K562 (cell line): ENCODE results near the gene VWA8. TPM values are rescaled to one million over a fixed set of nuclear protein-coding genes. Genes with fewer than 3 reads are reported as not detected.
A peak's percentile ranks its signal among the peaks of the same experiment; 100 is the strongest.

Experiments
- ATAC-seq: fragments of 200-7000 bp; cut with Tn5 transposase; 3 replicates; pipeline ENCODE4 v1.9.1; 2020; ENCODE audit warnings: moderate library complexity
- BruUV-seq: library from RNA; stranded (reverse); fragments of 400-500 nt; replicated peaks from 2 replicates; lab custom pipeline; 2021; lab: Mats Ljungman, UMichigan
- CTCF ChIA-PET: fragments of 300-600 bp; formaldehyde crosslinking; extraction: SDS; loops from one replicate; lab custom pipeline; 2021; ENCODE audit warnings: low intra/inter-chr PET ratio; lab: Yijun Ruan, JAX
- POLR2A ChIA-PET: fragments of 300-600, 350-650 bp; sonication (Branson Sonifier 250); formaldehyde crosslinking; extraction: SDS; loops from one replicate; lab custom pipeline; 2021; ENCODE audit warnings: antibody characterized with exemption, inconsistent platforms; lab: Yijun Ruan, JAX
- DNase-seq, 4 experiments: peaks; one replicate each; pipeline versions ENCODE4 v3.0.0 to v3.0.0-alpha.2; 2011 to 2018; ENCODE audit warnings: low spot score in 3 of 4, mixed read lengths in 3 of 4; ENCODE audit errors: extremely low read depth in 1 of 4
- FAIRE-seq: peaks from 2 replicates; lab custom pipeline; 2011; peaks lifted over from hg19 to GRCh38; lab: Jason Lieb, UNC
- H2AFZ ChIP-seq: 2 replicates; pipeline ENCODE4 v1.6.0; 2011; ENCODE audit warnings: low read depth, low read length, control low read depth, inconsistent platforms
- H3K27ac ChIP-seq: fragments of 200-600 bp; 3 replicates; pipeline ENCODE4 v1.8.0; 2011; ENCODE audit warnings: low read depth, mild to moderate bottlenecking, control low read depth, inconsistent platforms, low read length, moderate library complexity, mixed read lengths; ENCODE audit errors: extremely low read depth
- H3K27me3 ChIP-seq, 2 experiments: fragments of 300-600 bp in 1 of 2; 2 replicates in 1 of 2; 3 replicates in 1 of 2; pipeline versions ENCODE4 v1.6.0 to v1.8.0; 2011; ENCODE audit warnings: inconsistent platforms in 2 of 2, low read length in 2 of 2, mild to moderate bottlenecking in 1 of 2, mixed read lengths in 1 of 2, moderate library complexity in 1 of 2; ENCODE audit not compliant: control insufficient read depth in 2 of 2, insufficient read depth in 2 of 2
- H3K36me3 ChIP-seq: fragments of 300-600 bp; 3 replicates; pipeline ENCODE4 v1.8.0; 2011; ENCODE audit warnings: mild to moderate bottlenecking, low read length, inconsistent platforms; ENCODE audit not compliant: control insufficient read depth, insufficient read depth
- H3K4me1 ChIP-seq, 2 experiments: fragments of 200-600 bp in 1 of 2; replicated peaks in 1 of 2; 2 replicates in 1 of 2; 3 replicates in 1 of 2; pipeline versions ENCODE4 v1.5.1 to v1.8.0; 2011; ENCODE audit warnings: inconsistent platforms in 2 of 2, low read length in 2 of 2, mild to moderate bottlenecking in 1 of 2, mixed read lengths in 1 of 2, moderate library complexity in 1 of 2; ENCODE audit not compliant: control insufficient read depth in 2 of 2, insufficient read depth in 2 of 2
- H3K4me2 ChIP-seq: 2 replicates; pipeline ENCODE4 v1.6.1; 2011; ENCODE audit warnings: low read length, control low read depth, inconsistent platforms, mixed read lengths; ENCODE audit not compliant: insufficient read depth
- H3K4me3 ChIP-seq: fragments of 200-600 bp; sonication (generic), shearing (Covaris generic); 2 replicates; pipeline ENCODE4 v1.5.1; 2016; ENCODE audit warnings: control low read depth, inconsistent platforms
- H3K79me2 ChIP-seq: fragments of 200-600 bp; 3 replicates; pipeline ENCODE4 v1.8.0; 2011; ENCODE audit warnings: low read length, inconsistent platforms; ENCODE audit not compliant: control insufficient read depth, insufficient read depth
- H3K9ac ChIP-seq, 2 experiments: 2 replicates each; pipeline versions ENCODE4 v1.6.0 to v1.6.1; 2011; ENCODE audit warnings: low read depth in 2 of 2, low read length in 2 of 2, control low read depth in 1 of 2, inconsistent platforms in 1 of 2, mild to moderate bottlenecking in 1 of 2, mixed read lengths in 1 of 2; ENCODE audit not compliant: insufficient read depth in 1 of 2
- H3K9me1 ChIP-seq: one replicate; pipeline ENCODE4 v1.6.0; 2011; ENCODE audit warnings: inconsistent platforms, mild to moderate bottlenecking, low read length, moderate library complexity; ENCODE audit not compliant: control insufficient read depth, insufficient read depth
- H3K9me3 ChIP-seq: replicated peaks from 2 replicates; pipeline ENCODE4 v1.5.1; 2011; ENCODE audit warnings: low read depth, low read length, inconsistent platforms; ENCODE audit not compliant: control insufficient read depth, insufficient read depth
- H4K20me1 ChIP-seq: replicated peaks from 2 replicates; pipeline ENCODE4 v1.6.1; 2011; ENCODE audit warnings: low read length, inconsistent platforms, mixed read lengths; ENCODE audit not compliant: control insufficient read depth, insufficient read depth
- ADNP ChIP-seq: fragments of 200-800 bp; sonication (Bioruptor generic); IDR thresholded peaks from 2 replicates; pipeline ENCODE4 v1.6.1; 2016; ENCODE audit warnings: missing genetic modification characterization, missing compliant biosample characterization
- BRD9 ChIP-seq: fragments of 450-650 bp; IDR thresholded peaks from 2 replicates; pipeline ENCODE4 v1.6.1; 2018; ENCODE audit warnings: low read depth; ENCODE audit not compliant: partially characterized antibody
- CCNT2 ChIP-seq: IDR thresholded peaks from 2 replicates; pipeline ENCODE4 v1.6.1; 2011; ENCODE audit warnings: borderline replicate concordance, low read depth, mild to moderate bottlenecking, moderate library complexity, mixed read lengths, low read length; ENCODE audit not compliant: insufficient read length; ENCODE audit errors: extremely low read depth
- CUX1 ChIP-seq: fragments of 200-800 bp; sonication (Bioruptor generic); IDR thresholded peaks from 2 replicates; pipeline ENCODE4 v1.6.1; 2016; ENCODE audit warnings: missing genetic modification characterization, missing compliant biosample characterization
- ELF2 ChIP-seq: fragments of 250-450 bp; sonication (Bioruptor Pico); IDR thresholded peaks from 2 replicates; pipeline ENCODE4 v1.5.0; 2021; ENCODE audit warnings: mild to moderate bottlenecking
- ESRRA ChIP-seq: fragments of 450-650 bp; IDR thresholded peaks from 2 replicates; pipeline ENCODE4 v1.6.1; 2014; ENCODE audit warnings: low read depth, mild to moderate bottlenecking, moderate library complexity, borderline replicate concordance
- NRF1 ChIP-seq, 2 experiments: fragments of 450-650 bp; IDR thresholded peaks in 1 of 2; conservative IDR thresholded peaks in 1 of 2; 2 replicates each; pipeline ENCODE4 v1.6.1; 2014; ENCODE audit warnings: mild to moderate bottlenecking in 2 of 2
- ZBED1 ChIP-seq: IDR thresholded peaks from 2 replicates; pipeline ENCODE4 v1.6.1; 2014
- WGBS: fragments of 100-300 bp; shearing (Covaris generic); methylation state at CpG from one replicate; pipeline ENCODE4 v1.1.6; 2016; ENCODE audit warnings: low coverage, mixed read lengths; ENCODE audit not compliant: insufficient coverage; ENCODE audit errors: missing lambda C conversion rate; 5-methylcytosine and 5-hydroxymethylcytosine counted together
- in situ Hi-C: fragments of 300-500 bp; cut with MboI; formaldehyde crosslinking; loops from 4 replicates; pipeline ENCODE4 v1.15.0; 2018; ENCODE audit warnings: inconsistent platforms, mixed read lengths
- intact Hi-C: fragments of 100-400 bp; cut with micrococcal nuclease; formaldehyde crosslinking; loops from 2 replicates; pipeline ENCODE4 v1.14.2; 2022
- polyA plus RNA-seq, 8 experiments: library from polyadenylated mRNA; depleted of rRNA in 4 of 8; stranded (reverse) in 5 of 8; unstranded in 3 of 8; fragments of >200 nt; fragmentation: Nextera tagmentation in 2 of 8; fragmentation: Illumina TruSeq in 1 of 8; extraction: Ambion mirVana in 2 of 8; extraction: Trizol in 1 of 8; gene quantifications; 2 replicates each; pipeline versions ENCODE4 v1.2.1 to v1.2.3, GENCODE V29; 2011 to 2014; ENCODE audit warnings: inconsistent platforms in 1 of 8, missing spikeins in 1 of 8
- total RNA-seq, 7 experiments: library from RNA; depleted of rRNA in 6 of 7; stranded (reverse); fragments of >200 nt in 6 of 7; fragmentation: Illumina TruSeq in 2 of 7; extraction: Trizol in 2 of 7; gene quantifications; 2 replicates each; pipeline versions ENCODE4 v1.2.1 to v1.2.3, GENCODE V29; 2011 to 2021; ENCODE audit warnings: low replicate concordance in 1 of 7

The VWA8 gene
- total and polyA plus RNA-seq, 9 of the 15 experiments (the other 6 are each of a cell fraction or from before 2014, with no cell fraction given), result 2.1 to 18.5 (median 13.3) TPM

DNA sequence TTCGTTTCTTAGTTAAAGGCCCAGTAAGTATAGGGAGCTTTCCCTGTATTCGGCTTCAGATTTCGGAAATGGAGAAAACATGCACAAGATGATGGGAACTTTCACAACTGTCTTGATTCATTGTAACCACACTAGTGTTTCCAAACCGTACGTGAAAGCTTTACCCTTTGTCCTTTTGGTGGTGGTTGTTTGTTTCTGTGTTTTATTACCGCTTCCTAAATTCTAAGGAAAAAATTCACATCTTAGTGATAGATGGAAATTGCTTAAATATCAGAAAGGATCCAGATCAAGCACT, 504 bp upstream of the VWA8 start (continued):
- TF ChIP-seq CUX1 (no peak), ELF2 (CRISPR knock-in tag) (no peak), CCNT2 (no peak), NRF1 (conservative IDR thresholded peaks at IDR 0.05 in 1 of 2, IDR thresholded peaks at IDR 0.05 in 1 of 2) (no peak)

DNA sequence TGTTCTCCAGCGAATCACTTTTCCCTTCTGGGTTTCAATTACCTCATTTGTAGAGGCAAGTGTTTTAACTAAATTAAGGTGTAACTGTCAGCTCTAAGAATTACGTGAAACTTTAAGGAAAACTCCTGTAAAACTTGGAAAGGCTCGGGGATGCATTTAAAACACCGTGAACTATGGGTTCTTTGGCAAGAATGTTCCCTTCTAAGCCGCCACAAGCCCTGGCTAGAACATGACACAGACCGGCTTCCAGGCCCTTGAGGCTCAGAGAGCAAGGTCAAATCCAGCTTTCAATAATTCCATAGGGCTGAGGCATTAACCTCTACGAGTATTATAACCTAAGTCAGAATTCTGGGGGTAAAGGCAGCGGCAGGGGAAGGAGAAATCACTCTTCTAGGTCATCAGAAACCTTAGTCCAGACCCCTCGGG, 685 bp downstream of the VWA8 start:
- DNase-seq, result peak in 2 of 4 experiments; percentile 26 to 40
- H3K4me1 ChIP-seq, result peaks cover 3 to 14% of the 10 kb centered on the region in 2 experiments; a peak in 3 of 5 replicates
- peak overlapping the region; percentile 84 to 96 for H3K9ac ChIP-seq
- peak; percentile 52; the same call in 1 of the 2 replicates for TF ChIP-seq ADNP (tag)
- peak; percentile 50 for TF ChIP-seq BRD9
- no peak for TF ChIP-seq ZBED1
- TF ChIP-seq ESRRA, result peak; percentile 81
- H3K79me2 ChIP-seq, result peaks cover 56% of the 10 kb centered on the region
- H3K9me1 ChIP-seq, result no peaks in the 10 kb centered on the region
- no peaks in the 10 kb centered on the region for H3K27me3 ChIP-seq
- H3K9me3 ChIP-seq, result no peaks in the 10 kb centered on the region
- POLR2A ChIA-PET, result interaction anchor here (0.9 to 1.3 kb wide), 2 partner anchors 25 to 51 kb away, joined by 3 read pairs; no protein-coding TSS in a partner anchor
- FAIRE-seq, result peak; percentile 57
- peak overlapping the region; percentile 79 for H3K4me2 ChIP-seq
- peak overlapping the region; percentile 83 for H3K27ac ChIP-seq
- no TSS peak for BruUV-seq
- CTCF ChIA-PET, result no interaction called here
- H2AFZ ChIP-seq, result peak overlapping the region; percentile 95
- no peaks in the 10 kb centered on the region; the same call in 1 of the 2 replicates for H4K20me1 ChIP-seq
- 1% methylated on average over 8 of the region's 9 CpGs for WGBS
- peak overlapping the region; percentile 88 for H3K4me3 ChIP-seq
- peaks cover 4% of the 10 kb centered on the region; the same call in 2 of the 3 replicates for H3K36me3 ChIP-seq
- ATAC-seq, result peak; percentile 54
- intact Hi-C loops, result loop anchor here (5.0 kb wide), 1 partner anchor 82 kb away; no protein-coding TSS in a partner anchor
- in situ Hi-C loops, result no loop called here
